ENCODE data around the gene TTPAL. TPM values are rescaled to one million over a fixed set of nuclear protein-coding genes. Genes with fewer than 3 reads are reported as not detected.

TTPAL gene
- total RNA-seq, 1 experiment from 2014 or later = 10.3 TPM

GRCh38 chr20:44532259-44532980, 56.7 kb downstream of the TTPAL start (continued):
- no peak for TF ChIP-seq ATF1 (CRISPR knock-in tag; IDR thresholded peaks at IDR 0.05)

- Mint-ChIP-seq H3K4me1 (peaks cover 6% of the 10 kb centered on the region; the same call in 1 of the 2 replicates), H3K36me3 (no peaks in the 10 kb centered on the region), H3K27ac (no peak overlapping the region), H3K27me3 (ENCODE audit: low read depth) (no peaks in the 10 kb centered on the region), H3K9me3 (no peaks in the 10 kb centered on the region), H3K4me3 (no peak overlapping the region)
- no peak for TF ChIP-seq AFF4 (CRISPR knock-in tag; IDR thresholded peaks at IDR 0.05; ENCODE audit: borderline replicate concordance)
- TF ChIP-seq MXD4 (CRISPR knock-in tag; IDR thresholded peaks at IDR 0.05; ENCODE audit: borderline replicate concordance) = no peak
- TF ChIP-seq NFATC4 (CRISPR knock-in tag; IDR thresholded peaks at IDR 0.05) = no peak
- TF ChIP-seq GRHL2 (CRISPR knock-in tag; IDR thresholded peaks at IDR 0.05; ENCODE audit: insufficient replicate concordance, severe bottlenecking) = no peak
- TF ChIP-seq ZNF532 (CRISPR knock-in tag; IDR thresholded peaks at IDR 0.05; ENCODE audit: borderline replicate concordance) = no peak
- no peak for TF ChIP-seq ATF6 (CRISPR knock-in tag; IDR thresholded peaks at IDR 0.05)
- no peak for TF ChIP-seq ZNF317 (CRISPR knock-in tag; IDR thresholded peaks at IDR 0.05; ENCODE audit: borderline replicate concordance, low read depth)
- no peak for TF ChIP-seq ZNF232 (CRISPR knock-in tag; IDR thresholded peaks at IDR 0.05)
- no peak for TF ChIP-seq IRF2 (CRISPR knock-in tag; IDR thresholded peaks at IDR 0.05; ENCODE audit: borderline replicate concordance, low read depth)
- no peak for TF ChIP-seq MYBL2 (CRISPR knock-in tag; IDR thresholded peaks at IDR 0.05)
- no peak for TF ChIP-seq ZNF396 (CRISPR knock-in tag; IDR thresholded peaks at IDR 0.05; ENCODE audit: borderline replicate concordance)
- TF ChIP-seq MAX (CRISPR knock-in tag; IDR thresholded peaks at IDR 0.05) = no peak
- TF ChIP-seq ZNF138 (CRISPR knock-in tag; conservative IDR thresholded peaks at IDR 0.05) = no peak
- TF ChIP-seq TCF7 (CRISPR knock-in tag; IDR thresholded peaks at IDR 0.05; ENCODE audit: low read depth) = no peak
- TF ChIP-seq TEAD4 (CRISPR knock-in tag; IDR thresholded peaks at IDR 0.05) = no peak
- TF ChIP-seq ZBTB43 (CRISPR knock-in tag; IDR thresholded peaks at IDR 0.05) = no peak
- no peak for TF ChIP-seq KAT7 (CRISPR knock-in tag; IDR thresholded peaks at IDR 0.05; ENCODE audit: borderline replicate concordance)
- no peak for TF ChIP-seq SP1 (CRISPR knock-in tag; conservative IDR thresholded peaks at IDR 0.05)
- TF ChIP-seq NFE2L1 (CRISPR knock-in tag; IDR thresholded peaks at IDR 0.05) = no peak
- ATAC-seq (no peak), DNase-seq (ENCODE audit: low spot score) (no peak)
- ChIA-PET POLR2A (no interaction called here), CTCF (no interaction called here)
Observed at GRCh38 chr20:44532981-44533331, 57.3 kb downstream of the TTPAL start.
